Activated CD8-positive, alpha-beta memory T cell treated with anti-CD3 and anti-CD28 coated beads, Interleukin-2, amount 50 U/mL, for 48 hours (primary cell): ENCODE measurements around the gene SLC39A7.

Source experiments
- DNase-seq: peaks from one replicate; pipeline ENCODE4 v3.0.0-alpha.2; 2020

The SLC39A7 gene

DNA sequence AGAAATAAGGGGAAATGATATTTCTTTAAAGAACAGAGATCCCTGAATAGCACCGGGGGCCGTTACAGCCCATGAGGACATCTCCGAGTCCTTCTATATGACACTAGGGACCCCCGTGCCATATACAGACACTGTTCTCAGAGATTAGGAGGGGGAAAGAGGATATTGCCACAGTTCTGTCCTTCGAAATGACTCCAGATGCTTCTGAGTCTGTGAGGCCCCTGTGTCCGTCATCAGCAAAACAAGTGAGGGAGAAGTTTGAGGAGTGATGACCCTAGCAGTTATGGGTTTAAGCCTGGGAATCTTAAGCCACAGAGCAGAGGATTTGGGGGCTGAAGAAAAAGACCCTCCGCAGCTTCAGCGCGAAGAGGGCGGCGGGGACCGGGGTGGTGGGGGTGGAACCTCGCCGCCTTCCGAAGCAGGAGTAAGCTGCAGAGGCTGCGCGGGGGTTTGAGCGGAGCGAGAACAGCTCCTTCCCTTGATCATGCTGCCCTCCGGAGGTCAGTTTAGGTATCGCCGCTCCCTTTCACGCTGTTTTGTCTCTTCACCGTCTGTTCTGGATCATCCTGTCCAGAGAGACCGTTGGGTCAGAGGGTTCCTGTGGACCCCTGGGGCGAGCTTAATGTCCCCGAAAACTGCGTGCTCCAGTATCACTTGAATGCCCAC lies 47.4 kb downstream of the SLC39A7 start:
- DNase-seq = peak; percentile 96

DNA sequence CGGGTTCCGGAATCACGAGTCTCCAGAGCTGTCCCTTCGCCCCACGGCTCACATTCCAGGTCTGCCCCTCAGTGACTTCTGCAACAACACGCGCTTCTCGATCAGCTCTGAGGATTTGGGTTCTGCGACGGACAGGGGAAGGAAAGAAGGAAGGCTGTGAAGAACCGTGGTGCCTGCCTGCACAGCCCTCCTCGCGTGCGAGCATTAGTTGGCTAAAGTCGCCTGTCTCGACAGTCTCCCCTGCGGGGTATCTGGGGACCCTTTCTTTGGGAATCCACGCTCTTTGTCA lies 47.9 kb downstream of the SLC39A7 start:
- no peak for DNase-seq

DNA sequence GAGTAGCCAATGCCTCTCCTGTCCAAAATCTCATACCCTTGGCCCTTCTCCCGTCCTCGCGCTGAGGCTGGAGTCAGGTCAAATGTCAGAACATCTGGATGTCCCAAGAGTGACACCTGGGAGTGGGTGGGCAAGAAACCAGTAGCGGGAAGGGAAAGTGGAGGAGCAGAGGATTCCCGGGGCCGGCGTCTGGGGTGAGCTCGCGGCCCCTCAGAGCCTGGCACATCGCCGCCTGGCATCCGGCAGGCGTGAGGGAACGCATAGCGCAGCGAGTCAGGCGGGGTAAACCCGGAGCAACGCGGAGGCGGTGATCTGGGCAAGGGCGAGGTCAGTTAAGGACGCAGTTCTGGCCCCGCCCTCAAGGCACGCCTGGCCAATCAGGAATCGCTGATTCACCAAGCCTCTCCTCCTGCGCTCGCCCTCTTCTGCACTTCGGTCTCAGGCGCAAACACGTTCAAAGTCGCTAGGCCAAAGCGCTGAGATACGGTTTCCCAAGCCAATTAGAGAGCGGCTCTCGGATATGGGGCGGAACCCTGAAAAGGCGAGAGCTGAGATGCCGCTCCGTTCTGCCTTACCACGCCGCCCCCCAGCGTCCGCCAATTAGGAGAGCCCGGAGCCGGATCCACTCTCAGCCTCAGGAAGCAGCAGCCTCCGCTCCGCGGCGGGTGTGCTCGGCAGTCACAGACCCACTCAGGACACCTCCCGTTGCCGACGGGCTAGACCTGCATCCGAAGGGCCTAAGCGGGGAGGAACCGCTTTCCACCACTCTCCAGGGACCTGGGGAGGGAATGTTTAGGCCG lies 48.5 kb downstream of the SLC39A7 start:
- peak; percentile 94 for DNase-seq

DNA sequence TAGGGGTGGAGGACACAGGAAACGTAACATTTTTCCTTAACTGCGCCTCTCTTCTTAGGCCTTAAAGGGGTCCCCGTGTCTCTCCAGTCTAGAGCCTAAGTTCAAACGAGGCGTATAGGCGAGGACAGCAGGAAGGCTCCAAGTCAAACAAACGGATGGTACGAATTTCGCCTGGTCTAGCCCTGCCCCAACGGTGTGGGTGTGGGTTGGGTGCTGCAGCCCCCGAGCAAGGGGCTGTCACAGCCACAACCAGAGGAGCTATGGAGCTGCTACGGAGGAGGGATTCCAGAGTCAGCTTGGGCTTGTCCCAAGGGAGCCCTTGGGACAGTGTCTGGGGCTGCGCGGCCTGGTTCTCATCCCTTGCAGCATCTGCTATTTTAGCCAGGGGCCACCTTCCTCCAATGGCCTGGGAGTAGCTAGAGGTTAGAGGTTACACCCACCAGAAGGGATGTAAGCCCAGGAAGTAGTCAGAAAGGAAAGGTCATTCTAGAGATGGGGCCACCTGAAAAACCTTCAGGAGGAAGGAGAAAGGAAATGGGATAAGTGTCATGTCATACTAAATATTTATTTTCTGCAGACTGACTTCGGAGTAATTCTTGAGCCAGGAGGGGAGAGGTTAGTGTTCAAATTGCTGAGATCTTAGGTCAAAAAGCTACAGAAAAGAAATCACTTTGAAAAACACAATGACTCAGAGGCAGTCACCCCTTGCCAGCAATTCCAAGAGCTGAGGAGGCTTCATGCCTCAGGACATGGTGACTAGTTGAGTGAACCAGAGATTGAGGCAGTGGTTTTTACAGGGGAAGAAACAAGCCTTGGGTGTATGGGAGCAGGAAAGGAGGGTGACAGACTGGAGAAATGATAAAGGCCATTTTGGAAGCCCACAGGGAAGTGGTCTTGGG lies 49.3 kb downstream of the SLC39A7 start:
- no peak for DNase-seq

DNA sequence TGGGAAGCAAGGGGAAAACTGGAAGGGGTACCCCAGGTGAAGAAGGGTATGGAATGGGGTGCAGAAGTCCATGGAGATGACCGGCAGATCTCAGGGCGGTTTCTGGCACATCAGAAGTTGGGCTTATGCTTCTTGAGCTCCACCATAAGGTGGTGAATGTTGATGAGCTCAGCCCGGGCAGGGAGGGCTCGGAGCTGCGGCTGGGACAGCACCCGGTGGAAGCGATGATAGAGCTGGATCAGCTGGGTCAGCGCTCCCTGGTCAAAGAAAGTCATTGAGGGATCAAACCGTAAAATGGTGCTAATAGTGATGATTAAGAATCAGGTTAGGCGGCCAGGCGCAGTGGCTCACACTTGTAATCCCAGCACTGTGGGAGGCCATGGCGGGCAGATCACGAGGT lies 50.1 kb downstream of the SLC39A7 start:
- no peak for DNase-seq

DNA sequence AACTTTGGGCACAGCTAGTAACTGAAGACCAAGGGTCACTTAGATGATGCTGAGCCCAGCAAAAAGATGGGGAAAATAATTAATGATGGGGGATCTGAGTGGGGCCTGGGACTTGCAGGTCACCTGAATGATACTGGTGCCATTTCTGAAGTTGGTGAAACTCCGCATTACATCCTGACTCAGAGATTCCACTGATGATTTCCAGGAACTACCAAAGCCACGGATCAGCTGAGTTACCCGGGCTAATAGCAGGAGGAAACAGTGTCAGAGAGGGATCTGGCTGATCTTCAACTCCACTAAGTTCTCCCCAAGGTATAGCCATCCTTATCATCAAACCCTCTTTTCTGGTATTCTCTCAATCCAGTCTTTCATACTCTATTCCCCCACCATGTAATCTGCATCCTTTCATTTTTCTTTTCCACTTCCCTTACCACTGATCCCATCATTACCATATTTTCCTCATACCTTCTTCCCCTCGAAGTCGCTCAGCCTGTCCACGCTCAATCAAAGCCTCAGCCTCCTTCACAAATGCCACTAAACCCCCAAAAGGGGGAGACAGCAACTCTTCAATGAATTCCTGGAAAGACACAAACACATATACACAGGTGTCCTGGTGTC lies 50.8 kb downstream of the SLC39A7 start:
- DNase-seq = no peak

DNA sequence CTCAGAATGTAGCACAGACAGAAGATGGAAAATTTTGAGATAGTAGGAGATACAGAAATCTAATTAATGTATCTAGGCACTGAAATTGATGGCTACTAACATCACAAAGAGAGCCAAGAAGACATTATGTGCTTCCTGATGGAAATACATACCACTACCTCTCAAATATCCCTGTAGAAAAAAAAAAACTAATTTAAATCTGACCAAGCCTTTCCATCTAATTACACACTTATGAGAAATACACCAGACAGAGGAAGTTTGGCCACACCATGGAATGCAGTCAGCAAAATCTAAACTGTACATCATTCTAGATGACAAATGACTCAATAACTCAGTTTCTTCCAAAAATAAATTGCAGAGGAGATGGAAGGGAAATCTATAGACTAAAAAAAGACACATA lies 52.1 kb downstream of the SLC39A7 start:
- no peak for DNase-seq
